Left hindlimb (tissue), 1 donor: ENCODE measurements around the gene SLC17A7.
"Not testable (repeated sequence)": the region's sequence is repeated elsewhere in the genome, so short reads cannot be mapped to it uniquely, and the experiment has no call there.

ENCODE experiments used
- DNase-seq: peaks from one replicate; pipeline ENCODE4 v3.0.0-alpha.2; 2018

The SLC17A7 gene

GRCh38 chr19:49441210-49441959 lies at the start of gene SLC17A7:
Gene SLC17A7 (minus strand): TSS chr19:49441527. CDS start chr19:49441379, 148 bp downstream.
- DNase-seq, result peak; percentile 67

GRCh38 chr19:49490287-49491029 lies 49.1 kb upstream of the SLC17A7 start:
- DNase-seq, result no peak

GRCh38 chr19:49489601-49490167 lies 48.4 kb upstream of the SLC17A7 start:
- no peak for DNase-seq

GRCh38 chr19:49488863-49489537 lies 47.7 kb upstream of the SLC17A7 start:
- no peak for DNase-seq

DNA sequence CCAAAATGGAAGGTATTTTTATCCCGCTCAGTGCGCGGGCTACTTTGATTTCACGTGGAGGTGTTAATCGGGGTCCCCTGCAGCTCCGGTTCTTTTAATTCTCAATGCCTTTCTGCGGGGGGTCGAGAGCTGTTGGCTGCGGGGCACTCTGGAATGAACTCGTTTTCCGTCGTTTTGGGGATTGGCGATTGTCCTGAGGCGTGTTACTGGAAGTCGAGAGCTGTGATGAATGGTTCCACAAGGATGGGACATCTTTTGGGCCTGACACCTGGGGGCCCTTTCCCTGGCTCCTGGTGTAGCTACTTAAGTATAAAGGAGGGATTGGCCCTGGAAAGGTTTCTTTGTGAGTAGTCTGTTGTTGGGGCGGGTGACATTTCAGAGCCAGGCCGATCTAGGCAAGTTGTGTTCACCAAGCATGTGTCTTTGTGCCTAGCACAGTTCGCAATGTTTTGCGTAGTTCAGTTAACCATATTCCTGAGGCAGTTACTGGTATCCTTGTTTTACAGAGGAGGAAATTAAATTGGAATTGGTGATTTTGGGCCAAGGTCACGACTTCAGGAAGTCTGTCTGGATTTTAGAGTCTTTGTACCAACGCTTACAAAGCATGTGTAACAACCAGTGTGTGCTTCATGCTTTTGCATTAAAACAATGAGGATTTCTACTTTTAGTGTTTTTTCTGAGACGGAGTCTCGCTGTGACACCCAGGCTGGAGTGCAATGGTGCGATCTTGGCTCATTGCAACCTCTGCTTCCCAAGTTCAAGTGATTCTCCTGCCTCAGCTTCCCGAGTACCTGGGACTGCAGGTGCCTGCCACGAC lies 46.9 kb upstream of the SLC17A7 start:
- no peak for DNase-seq

DNA sequence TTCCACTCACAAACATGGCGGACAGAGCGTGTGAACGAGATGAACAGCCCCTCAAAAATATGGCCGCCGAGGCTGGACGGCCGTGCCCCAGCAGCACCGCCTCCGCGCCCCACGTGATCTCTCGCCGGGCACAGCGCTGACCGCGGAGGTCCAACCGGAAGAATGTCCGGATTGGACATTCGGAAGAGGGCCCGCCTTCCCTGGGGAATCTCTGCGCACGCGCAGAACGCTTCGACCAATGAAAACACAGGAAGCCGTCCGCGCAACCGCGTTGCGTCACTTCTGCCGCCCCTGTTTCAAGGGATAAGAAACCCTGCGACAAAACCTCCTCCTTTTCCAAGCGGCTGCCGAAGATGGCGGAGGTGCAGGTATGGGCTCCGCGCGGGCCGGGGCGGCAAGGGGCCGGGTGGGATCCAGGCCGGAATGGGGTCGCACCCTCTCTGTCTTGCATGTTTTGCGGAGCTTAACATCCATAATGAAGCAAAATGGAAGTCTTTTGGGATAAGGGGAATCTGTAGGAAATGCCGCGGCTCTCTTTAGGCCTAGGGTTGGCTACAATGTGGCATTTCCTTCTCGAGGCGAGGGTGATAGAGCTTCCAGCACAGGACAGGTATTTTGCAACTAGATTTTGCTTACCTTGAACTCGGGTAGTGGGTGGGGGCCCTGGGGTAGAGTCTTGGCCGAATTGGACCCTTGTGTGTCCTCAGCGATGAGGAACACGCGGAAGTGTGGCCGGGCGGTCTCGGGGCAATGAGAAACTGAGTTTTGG lies 46.1 kb upstream of the SLC17A7 start, which contains the start of gene RPL13A:
TSS of gene RPL13A (plus strand) at position 332 of the 769 bp plus-strand sequence. CDS start at position 354, 22 bp downstream.
- DNase-seq, result peak; percentile 100

GRCh38 chr19:49486710-49487276 lies 45.5 kb upstream of the SLC17A7 start:
- DNase-seq, result no peak

DNA sequence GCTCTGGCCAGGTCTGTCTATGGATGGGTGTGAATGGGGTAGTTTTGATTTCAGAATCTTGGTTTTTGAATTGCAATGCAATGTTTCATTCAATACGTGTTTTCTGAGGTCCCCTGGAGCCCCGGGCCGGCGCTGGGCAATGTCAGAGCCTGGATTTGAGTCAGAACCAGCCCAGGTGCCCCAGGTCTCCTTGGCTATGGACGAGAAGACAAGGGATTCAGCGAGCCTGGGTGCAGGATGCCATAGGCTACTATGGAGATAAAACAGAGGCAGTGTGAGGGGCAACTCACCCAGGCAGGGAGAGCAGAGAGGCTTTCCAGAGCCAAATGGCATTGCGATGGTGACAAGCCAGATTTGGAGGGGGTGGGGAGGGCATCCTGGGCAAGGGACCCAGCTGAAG lies 44.9 kb upstream of the SLC17A7 start:
- no peak for DNase-seq

- DNase-seq, result no peak
Observed at GRCh38 chr19:49481020-49481683, 39.8 kb upstream of the SLC17A7 start.

DNA sequence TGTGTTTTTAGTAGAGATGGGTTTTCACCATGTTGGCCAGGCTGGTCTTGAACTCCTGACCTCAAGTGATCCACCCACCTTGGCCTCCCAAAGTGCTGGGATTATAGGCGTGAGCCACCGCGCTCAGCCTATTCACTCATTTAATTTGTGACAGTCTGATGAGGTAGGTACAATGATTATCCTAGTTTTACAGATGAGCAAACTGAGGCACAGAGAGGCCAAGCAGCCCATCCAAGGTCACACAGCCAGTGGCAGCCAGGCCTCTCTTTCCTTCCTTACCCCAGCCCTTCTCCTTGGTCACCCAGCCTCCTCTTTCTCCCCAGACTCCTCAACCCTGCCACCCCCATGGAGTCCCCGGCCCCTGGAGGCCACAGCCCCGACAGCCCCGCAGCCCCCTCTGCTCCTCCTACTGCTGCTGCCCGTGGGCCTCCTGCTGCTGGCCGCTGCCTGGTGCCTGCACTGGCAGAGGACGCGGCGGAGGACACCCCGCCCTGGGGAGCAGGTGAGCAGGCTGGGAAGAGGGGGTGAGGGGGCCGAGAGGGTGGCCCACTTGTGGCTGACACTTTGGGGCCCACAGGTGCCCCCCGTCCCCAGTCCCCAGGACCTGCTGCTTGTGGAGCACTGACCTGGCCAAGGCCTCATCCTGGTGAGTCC lies 38.8 kb upstream of the SLC17A7 start:
- DNase-seq, result no peak

- DNase-seq, result peak; percentile 66
Observed at GRCh38 chr19:49475995-49476880, 34.9 kb upstream of the SLC17A7 start.

DNA sequence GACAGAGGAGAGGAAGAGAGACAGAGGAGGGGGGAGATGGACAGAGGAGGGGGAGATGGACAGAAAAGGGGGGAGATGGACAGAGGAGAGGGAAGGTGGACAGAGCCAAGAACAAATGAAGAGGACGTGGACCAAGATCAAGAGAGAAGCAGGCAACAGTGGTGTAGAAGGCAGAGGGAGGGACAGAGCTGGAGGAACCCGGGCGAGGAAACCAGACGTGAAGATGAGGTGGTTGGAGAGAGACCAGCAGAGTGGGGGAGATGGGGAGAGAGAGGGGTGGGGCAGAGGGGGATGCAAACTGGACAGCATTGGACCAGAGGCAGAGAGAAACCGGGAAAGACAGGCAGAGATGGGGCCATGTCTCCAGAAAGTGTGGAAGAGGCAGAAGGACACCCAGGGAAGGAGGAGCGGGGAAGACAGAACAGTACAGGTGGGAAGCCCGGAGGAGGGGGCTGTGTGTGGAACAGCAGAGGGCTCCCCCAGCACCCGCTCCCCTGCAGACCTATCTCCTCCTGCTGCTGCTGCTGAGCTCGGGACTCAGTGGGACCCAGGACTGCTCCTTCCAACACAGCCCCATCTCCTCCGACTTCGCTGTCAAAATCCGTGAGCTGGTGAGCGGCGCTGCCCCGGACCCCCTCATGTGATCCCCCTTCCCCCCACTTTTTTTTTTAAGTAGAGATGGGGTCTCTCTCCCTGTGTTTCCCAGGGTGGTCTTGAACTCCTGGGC lies 34.0 kb upstream of the SLC17A7 start:
- peak; percentile 29 for DNase-seq

DNA sequence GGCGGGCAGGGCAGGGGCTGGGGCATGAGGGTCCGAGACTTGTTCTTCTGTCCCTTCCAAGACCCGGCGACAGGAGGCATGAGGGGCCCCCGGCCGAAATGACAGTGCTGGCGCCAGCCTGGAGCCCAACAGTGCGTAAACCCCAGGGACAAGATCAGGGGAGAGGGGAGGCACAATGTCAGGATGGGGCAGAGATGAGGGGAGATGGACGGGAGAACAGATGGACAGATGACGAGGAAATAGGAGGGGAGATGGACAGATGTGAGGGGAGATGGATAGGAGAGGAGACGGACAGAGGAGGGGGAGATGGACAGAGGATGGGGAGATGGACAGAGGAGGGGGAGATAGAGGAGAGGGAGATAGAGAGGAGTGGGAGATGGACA lies 33.2 kb upstream of the SLC17A7 start:
- peak; percentile 27 for DNase-seq

GRCh38 chr19:49473868-49474541 lies 32.7 kb upstream of the SLC17A7 start, which contains the start of gene FLT3LG:
Gene FLT3LG (plus strand): TSS chr19:49474215. CDS start chr19:49474640, 425 bp downstream.
- peak; percentile 80 for DNase-seq

DNA sequence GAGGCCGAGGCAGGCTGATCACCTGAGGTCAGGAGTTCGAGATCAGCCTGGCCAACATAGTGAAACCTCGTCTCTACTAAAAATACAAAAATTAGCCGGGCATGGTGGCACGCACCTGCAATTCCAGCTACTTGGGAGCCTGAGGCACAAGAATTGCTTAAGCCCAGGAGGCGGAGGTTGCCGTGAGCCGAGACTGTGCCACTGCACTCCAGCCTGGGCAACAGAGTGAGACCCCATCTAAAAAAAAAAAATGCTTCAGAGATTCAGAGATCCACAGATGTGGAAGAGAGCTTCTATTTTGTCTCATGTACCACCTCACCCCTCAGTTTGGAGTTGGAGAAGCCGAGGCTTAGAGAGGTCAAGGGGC lies 32.2 kb upstream of the SLC17A7 start:
- DNase-seq, result not testable (repeated sequence)

- DNase-seq, result peak; percentile 25
Observed at GRCh38 chr19:49472936-49473335, 31.6 kb upstream of the SLC17A7 start.

GRCh38 chr19:49470615-49470978 lies 29.3 kb upstream of the SLC17A7 start:
- peak; percentile 19 for DNase-seq
